Measurements from ENCODE around the gene DLG5. TPM values are rescaled to one million over a fixed set of nuclear protein-coding genes. Genes with fewer than 3 reads are reported as not detected.
"Not testable (repeated sequence)": the region's sequence is repeated elsewhere in the genome, so short reads cannot be mapped to it uniquely, and the experiment has no call there.

DLG5 gene
- total RNA-seq, 1 donor = 39.7 TPM

GRCh38 chr10:77771851-77772250 is 154.7 kb downstream of the DLG5 start:
- TF ChIP-seq CTCF (IDR thresholded peaks at IDR 0.05; ENCODE audit: insufficient read depth, low read depth, low read length) = no peak
- no peak overlapping the region for H3K4me3 ChIP-seq (ENCODE audit: low read depth, low read length)
- no peak for DNase-seq (ENCODE audit: low read depth)

- no peak for TF ChIP-seq CTCF (IDR thresholded peaks at IDR 0.05; ENCODE audit: insufficient read depth, low read depth, low read length)
- no peak for DNase-seq (ENCODE audit: low read depth)
- no peak overlapping the region for H3K4me3 ChIP-seq (ENCODE audit: low read depth, low read length)
These were observed 155.1 kb downstream of the DLG5 start for GRCh38 chr10:77771450-77771849.

- no peak for TF ChIP-seq CTCF (IDR thresholded peaks at IDR 0.05; ENCODE audit: insufficient read depth, low read depth, low read length)
- no peak overlapping the region for H3K4me3 ChIP-seq (ENCODE audit: low read depth, low read length)
- no peak for DNase-seq (ENCODE audit: low read depth)
These were observed 155.7 kb downstream of the DLG5 start for GRCh38 chr10:77770868-77771175.

DNA sequence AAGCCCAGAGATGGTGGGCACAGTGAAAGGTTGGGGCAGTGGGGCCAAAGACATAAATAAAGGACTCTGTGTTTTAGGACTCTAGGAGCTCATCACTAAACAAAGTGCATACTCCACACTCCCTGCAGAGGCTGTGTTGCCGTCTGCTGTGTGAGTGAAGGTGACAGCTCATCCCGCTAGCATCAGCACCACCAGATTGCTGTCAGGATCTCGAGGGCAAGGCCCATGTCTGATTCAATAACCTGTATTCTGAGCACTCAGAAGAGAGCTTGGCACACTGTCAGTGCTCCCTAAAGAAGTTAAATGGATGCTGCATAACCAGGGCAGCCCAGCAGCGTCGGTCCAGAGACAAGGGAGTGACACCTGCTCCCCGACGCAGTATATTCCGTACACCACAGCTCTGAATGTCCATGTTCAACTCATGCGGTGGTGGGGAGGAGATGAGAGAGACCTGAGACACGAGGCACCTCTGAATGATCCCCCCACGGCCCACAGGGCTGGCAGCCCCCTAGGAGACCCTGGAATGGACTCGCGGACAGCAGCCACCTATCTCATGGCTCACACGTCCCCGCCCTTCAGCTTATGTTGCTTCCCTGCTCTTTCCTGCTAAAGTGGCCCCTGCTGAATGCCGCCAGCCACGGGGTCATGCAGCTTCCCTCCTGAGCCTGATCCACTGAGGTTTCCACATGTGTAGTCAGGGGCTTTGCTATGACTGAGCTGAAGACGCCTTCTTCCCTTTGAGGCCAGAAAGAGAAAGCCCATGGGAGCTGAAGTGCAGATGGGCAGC is 156.3 kb downstream of the DLG5 start:
- no peak for TF ChIP-seq CTCF (IDR thresholded peaks at IDR 0.05; ENCODE audit: insufficient read depth, low read depth, low read length)
- no peak for DNase-seq (ENCODE audit: low read depth)
- no peak overlapping the region for H3K4me3 ChIP-seq (ENCODE audit: low read depth, low read length)

DNA sequence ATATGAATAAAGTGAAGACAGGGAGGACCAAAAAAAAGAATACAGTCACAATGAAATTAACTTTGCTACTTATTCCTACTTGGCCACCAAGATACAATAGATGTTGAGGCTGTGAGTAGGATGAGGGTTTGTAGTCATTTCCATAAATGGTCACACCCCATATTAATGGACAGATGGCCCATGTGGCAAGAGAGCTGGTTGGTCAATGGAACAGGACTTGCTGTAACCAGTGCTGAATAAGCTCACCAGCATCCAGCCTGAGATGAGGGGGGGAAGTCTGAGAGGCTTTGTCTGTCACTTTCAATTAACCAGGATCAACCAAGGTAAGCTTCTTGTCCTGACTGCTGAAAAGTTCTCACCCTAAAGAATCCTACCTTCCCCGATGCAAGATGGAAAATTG is 158.5 kb downstream of the DLG5 start:
- no peak overlapping the region for H3K4me3 ChIP-seq (ENCODE audit: low read depth, low read length)
- no peak for DNase-seq (ENCODE audit: low read depth)
- no peak for TF ChIP-seq CTCF (IDR thresholded peaks at IDR 0.05; ENCODE audit: insufficient read depth, low read depth, low read length)

GRCh38 chr10:77763453-77764430 is 162.8 kb downstream of the DLG5 start:
- no peak overlapping the region for H3K4me3 ChIP-seq (ENCODE audit: low read depth, low read length)
- no peak for TF ChIP-seq CTCF (IDR thresholded peaks at IDR 0.05; ENCODE audit: insufficient read depth, low read depth, low read length)
- DNase-seq (ENCODE audit: low read depth) = no peak

- DNase-seq (ENCODE audit: low read depth); H3K4me3 ChIP-seq (ENCODE audit: low read depth, low read length): not testable (repeated sequence)
These were observed 168.1 kb downstream of the DLG5 start for GRCh38 chr10:77758406-77758805.

All from fibroblast of villous mesenchyme (primary cell).